Umbilical cord (tissue), 2 donors: ENCODE measurements around the gene ANXA8. TPM values are rescaled to one million over a fixed set of nuclear protein-coding genes. Genes with fewer than 3 reads are reported as not detected.
A peak's percentile ranks its signal among the peaks of the same experiment; 100 is the strongest.
"Not testable (repeated sequence)": the region's sequence is repeated elsewhere in the genome, so short reads cannot be mapped to it uniquely, and the experiment has no call there.

ENCODE experiments used
- DNase-seq: peaks from one replicate; pipeline ENCODE4 v3.0.0-alpha.2; 2015; ENCODE audit warnings: low spot score
- total RNA-seq: library from RNA; depleted of rRNA; stranded (reverse); fragments of >200 nt; gene quantifications from one replicate; pipeline ENCODE4 v1.2.3, GENCODE V29; 2014; ENCODE audit warnings: low replicate concordance; ENCODE audit not compliant: insufficient read depth

ANXA8 gene, protein sequence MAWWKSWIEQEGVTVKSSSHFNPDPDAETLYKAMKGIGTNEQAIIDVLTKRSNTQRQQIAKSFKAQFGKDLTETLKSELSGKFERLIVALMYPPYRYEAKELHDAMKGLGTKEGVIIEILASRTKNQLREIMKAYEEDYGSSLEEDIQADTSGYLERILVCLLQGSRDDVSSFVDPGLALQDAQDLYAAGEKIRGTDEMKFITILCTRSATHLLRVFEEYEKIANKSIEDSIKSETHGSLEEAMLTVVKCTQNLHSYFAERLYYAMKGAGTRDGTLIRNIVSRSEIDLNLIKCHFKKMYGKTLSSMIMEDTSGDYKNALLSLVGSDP
- total RNA-seq = 32.5 TPM

DNA sequence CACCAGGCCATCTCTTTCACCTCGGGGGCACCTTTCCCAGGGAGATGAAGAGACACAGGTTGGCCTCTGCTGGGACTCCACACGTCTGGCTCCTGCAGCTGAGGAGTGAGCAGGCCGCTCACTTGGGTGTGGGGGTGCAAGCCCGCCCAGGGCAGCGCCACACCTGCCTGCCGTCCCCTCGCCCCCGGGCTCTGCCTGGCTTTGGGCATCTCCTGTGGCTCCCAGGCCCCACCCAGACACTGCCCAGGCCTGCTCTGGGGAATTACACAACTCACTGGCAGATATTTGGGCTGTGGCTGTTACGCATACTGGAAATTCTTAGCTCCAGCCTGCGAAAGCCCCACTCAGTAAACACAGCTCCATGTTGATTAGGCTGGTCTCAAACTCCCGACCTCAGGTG, at the start of gene ANXA8:
ANXA8 (minus strand) TSS at position 193 of the 400 bp plus-strand sequence; CDS start at position 11, 182 bp downstream.
- not testable (repeated sequence) for DNase-seq

DNA sequence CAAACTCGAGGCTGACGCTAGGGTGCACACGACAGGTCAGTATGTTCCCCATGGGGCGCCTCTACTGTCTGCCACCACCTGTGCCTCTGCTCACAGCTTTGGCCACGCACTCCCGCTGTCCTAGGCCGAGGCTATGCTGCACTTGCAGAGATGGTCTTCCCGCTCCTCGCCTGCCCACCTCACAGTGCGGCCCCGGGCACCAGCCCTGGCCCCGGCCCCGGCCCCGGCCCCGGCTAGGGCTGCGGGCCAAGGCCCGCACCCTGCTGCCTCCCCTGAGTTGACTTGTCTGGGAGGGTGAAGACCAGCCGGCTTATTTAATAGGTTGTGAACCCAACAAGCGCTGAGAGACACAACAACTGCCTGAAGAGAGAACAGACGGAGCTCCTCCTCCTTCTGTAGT, 39.6 kb upstream of the ANXA8 start, which contains the start of gene AGAP9:
AGAP9 (minus strand) TSS at position 164 of the 400 bp plus-strand sequence; CDS start at position 52, 112 bp downstream.
- DNase-seq = not testable (repeated sequence)

DNA sequence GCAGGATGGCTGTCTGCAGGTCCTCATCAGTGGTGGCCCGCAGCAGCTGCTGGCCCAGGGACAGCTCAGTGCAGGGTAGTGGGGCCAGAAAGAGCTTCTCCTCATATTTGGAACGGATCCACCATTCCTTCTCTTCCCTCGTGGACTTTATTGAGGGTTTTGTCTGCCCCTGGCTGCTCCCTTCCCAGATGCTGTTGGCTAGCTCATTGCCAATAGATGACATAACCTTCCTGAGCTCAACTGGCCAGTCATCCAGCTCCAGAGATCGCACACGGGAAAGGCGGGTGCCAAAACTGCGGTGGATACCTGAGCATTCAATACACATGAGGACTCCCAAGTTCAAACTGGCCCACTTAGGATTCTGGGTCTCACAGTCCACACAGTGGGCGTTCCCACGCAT, 18.4 kb upstream of the ANXA8 start:
- not testable (repeated sequence) for DNase-seq

DNA sequence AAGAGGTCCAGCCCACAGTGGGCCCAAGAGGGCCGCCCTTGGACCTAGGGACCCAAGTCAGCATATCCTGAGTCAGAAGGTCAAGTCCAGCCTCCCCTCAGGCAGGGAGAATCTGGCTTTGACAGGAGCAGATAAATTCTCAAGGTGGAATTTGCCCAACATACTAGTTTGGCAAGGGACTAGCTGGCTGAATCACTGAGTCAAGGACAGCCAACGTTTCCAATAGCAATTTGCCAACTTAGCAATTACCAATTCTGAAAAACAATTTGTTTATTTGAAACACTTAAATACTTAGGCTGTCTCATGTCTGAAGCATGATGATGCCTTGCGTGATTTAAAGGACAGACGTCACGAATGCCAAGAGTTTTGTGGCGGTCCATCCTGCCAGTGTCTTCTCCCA, 10.3 kb upstream of the ANXA8 start:
- DNase-seq = not testable (repeated sequence)

DNA sequence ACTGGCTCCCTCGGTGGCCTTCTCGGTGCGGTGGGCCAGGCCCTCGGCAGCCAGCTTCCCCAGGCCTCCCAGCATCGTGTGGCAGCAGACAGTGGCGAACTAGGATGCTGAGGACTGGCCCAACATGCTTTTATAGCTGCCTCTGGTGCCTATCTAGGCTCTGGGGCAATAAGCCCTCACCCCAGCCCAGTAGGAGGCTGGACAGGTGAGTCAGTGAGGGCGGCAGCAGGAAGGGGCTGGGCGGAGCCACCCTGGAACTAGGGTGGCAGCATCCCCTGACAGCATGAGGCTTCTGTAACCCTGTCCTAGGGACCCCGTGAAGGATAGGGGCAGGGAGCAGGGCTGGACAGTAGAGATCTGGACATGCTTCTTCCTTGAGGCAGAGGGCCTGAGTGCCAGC, 7.7 kb upstream of the ANXA8 start, which contains the start of gene FAM25G:
FAM25G (minus strand) TSS at position 101 of the 400 bp plus-strand sequence; CDS start at position 75, 26 bp downstream.
- DNase-seq = not testable (repeated sequence)

DNA sequence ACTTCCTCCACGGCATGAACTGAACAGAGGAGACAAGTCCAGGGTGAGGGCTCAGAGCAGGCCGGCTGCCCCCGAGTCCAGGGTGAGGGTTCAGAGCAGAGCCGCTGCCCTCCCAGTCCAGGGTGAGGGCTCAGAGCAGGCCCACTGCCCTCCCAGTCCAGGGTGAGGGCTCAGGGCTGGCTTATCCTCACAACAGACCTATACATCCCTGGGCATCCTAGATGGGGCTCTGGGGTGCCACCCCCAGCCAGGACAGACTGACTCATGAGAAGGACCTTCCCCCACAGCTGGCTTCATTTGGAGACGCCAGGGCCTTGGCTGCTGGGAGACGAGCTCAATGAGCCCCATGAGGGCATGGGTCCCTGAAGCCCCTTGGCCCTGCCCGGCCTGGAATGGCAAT, 5.7 kb upstream of the ANXA8 start:
- not testable (repeated sequence) for DNase-seq

DNA sequence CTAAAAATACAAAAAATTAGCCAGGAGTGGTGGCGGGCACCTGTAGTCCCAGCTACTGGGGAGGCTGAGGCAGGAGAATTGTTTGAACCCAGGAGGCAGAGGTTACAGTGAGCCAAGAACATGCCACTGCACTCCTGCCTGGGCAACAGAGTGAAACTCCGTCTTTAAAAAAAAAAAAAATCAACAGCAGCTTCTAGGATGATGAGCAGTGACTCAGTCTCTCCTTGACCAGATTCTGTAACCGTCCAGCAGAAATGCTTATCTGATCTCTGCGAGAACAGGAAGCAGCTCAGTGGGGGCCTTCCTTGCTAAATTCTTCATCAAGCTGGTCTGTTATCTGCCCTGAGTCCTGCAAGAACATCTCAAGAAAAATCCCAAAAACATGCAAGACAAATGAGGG, 2.0 kb upstream of the ANXA8 start:
- DNase-seq = peak; percentile 23

DNA sequence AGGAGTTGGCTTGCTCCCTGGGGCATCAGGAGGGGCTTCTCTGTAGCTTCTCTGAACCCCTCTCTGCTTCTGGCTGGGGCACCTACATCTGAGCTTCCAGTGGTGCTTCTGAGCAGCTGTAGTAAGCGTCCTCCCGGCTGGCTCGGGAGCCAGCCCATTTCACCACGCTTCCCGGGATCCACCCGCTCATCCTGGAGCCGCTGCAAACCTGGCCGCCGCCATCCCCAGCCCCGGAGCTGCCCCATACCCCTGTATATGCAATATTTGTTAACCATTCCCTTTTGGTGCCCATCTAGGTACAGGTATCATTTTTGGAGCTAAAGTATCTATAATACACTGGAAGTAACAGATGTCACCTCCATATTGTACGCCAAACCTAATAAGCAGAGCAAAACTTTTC, 871 bp upstream of the ANXA8 start:
- not testable (repeated sequence) for DNase-seq

DNA sequence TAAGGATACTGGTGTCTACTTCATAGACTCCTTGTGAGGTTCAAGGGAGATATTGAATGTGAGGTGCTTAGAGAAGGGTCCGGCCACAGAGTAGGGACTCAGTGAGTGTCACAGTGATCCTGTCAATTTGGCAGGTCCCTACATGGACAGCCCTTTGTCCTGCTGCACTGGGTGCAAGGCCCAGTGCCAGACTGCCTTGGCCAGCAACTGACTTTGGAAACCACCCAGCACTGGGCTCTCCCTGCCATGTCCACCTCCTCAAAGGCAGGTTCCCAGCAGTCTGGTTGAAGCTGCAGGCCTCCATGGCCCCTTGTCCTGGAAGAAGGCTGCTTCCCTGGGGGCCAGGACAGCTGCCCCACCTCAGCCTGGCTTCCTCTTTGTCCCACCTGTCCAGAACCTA, 1.5 kb downstream of the ANXA8 start:
- DNase-seq = not testable (repeated sequence)

DNA sequence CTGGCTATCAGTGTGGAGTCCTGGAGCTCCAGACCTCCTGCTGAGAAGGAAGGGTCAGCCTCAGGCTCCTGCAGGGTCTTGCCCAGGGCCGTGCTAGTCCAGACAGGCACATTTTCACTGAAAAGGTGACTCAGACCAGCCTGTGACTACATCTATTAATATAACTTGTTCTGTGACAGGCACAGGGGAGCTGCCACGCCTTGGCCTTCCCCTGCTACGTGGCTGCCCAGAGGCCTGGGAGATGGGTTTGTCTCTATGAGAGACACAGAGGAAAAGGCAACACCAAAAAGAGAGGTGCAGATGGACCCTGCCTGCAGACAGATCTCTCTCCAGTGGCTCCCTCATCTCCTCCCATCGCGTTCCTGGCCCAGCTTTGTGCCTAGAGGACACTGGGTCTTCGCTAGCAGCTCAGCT, 2.1 kb downstream of the ANXA8 start:
- DNase-seq = not testable (repeated sequence)

DNA sequence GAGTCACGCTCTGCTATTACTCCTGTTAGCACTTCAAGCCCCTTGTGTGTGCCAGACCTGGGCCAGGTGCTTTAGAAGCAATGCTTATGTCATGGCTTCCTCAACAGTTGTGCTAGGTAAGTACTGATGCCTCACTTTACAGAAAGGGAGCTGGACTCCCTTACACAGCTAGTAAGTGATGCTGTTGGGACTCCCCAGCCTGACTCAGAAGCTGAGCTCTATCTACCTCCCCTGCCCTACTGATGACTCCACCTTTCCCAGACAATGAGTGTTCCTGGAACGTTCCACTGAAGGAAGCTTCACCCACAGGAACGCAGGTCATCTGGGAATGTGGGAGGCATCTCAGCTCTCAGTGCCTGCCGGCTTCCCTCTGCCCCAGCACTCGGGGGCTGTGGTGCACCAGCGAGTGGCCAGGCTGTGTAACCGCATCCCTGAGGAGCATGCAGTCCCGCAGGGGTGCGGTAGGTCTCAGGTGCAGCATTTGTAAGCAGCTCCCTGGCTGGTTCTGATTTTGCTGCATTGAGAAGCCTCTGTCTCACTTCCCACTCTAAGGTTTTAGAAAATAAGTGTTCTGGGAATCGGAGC, 2.6 kb downstream of the ANXA8 start:
- not testable (repeated sequence) for DNase-seq

DNA sequence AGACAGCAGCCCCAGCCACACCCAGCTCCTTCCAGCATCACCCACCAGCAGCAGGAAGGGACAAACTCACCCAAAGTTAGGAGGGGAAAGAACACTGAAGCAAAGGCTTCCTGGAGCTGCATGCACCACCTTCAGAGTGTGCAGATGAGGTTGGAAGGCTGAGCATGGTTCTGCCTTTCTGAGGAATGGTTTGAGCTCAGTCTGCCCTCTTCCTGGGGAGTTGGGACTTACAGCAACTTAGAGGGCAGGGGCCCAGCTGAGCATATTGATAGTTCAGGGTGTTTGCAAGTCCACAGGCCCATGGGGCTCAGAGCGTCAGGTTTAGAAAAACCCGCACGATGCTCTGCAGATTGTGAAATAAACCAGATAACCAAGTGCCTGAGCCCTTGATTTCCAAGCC, 3.8 kb downstream of the ANXA8 start:
- not testable (repeated sequence) for DNase-seq

DNA sequence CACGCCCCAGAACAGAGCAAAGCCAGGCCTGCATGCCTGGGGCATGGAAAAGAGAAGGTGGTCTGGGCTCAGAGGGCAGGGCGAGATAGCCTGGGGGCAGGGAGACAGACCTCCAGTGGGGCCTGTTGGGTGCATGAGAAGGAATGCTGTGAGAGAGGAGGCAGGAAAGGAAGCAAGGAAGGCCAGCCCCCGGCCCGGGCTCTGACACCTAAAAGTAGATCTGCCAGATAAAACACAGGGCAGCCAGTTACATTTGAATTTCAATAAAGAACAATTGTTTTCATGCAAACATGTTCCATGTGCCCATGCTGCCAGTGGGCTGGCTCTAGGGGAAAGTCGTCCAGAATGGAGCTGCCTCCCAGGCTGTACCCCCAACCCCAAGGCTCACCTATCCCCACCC, 5.8 kb downstream of the ANXA8 start:
- not testable (repeated sequence) for DNase-seq

DNA sequence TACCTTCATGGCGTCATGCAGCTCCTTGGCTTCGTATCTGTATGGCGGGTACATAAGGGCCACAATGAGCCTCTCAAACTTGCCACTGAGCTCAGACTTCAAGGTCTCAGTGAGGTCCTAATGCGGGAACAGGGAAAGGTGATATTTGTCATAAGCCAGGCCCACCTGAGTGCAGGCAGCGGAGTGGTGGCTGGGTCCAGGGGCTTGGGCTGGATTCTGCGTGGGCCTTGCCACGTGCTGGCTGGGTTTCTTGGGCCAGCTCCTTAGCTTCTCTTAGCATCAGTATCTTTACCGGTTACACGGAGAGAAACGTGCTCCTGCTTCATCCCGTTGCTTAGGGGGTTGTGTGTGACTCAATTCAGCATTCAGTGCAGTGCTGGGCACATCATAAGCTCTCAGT, 6.8 kb downstream of the ANXA8 start:
- not testable (repeated sequence) for DNase-seq

DNA sequence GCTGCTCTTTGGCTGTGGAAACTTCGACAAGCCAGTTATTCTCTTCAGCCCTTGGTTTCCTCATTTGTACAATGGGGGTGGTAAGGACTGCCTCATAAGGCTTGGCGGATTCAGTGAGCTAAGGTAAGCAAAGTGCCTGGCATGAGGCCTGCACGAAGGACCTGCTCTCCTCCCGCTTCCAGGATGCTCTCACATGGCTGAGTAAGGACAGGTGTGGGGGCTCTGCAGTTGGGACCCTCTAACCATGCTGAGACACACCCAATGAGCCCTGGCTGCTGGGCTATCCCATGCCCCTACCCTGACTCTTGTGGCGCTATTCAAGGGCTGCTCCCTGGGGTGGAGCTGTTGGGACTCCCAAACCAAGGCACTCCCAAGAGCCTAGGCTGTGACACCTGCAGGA, 8.8 kb downstream of the ANXA8 start:
- DNase-seq = not testable (repeated sequence)

DNA sequence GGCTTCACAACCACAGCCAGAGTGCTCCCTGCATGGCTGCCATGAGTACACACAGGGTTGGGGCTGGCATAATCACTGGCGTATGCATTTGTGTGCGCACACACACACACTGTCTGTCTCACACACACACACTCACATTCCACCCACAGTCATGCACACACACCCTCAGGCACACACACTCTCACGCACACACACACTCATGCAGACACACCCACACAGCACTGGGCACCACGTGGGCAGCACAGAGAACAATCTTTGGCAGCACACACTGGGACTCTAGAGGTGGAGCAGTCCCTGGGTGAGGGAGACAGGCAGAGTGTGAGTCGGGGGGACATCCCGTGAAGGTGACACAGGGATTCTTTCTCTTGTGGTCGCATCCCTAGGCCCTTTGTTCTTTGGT, 10.4 kb downstream of the ANXA8 start:
- DNase-seq = not testable (repeated sequence)

DNA sequence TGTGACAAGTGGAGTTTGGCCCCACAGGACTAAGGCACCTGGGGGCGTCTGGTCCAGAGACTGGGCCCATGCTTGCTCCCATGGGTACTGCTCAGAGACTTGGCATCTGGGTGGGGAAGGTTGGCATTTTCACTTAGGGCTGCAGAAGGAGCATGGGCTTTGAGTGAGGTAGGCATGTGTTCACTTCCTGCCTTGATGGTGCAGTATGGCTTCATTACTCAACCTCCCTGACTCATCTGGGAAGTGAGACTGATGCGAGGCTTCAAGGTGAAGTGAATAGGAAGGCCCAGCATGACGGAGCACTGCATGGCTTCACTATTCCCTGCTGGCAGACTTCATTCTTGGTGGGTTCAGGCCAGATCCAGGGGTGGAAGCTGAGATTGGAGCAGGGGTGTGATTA, 11.3 kb downstream of the ANXA8 start:
- not testable (repeated sequence) for DNase-seq

DNA sequence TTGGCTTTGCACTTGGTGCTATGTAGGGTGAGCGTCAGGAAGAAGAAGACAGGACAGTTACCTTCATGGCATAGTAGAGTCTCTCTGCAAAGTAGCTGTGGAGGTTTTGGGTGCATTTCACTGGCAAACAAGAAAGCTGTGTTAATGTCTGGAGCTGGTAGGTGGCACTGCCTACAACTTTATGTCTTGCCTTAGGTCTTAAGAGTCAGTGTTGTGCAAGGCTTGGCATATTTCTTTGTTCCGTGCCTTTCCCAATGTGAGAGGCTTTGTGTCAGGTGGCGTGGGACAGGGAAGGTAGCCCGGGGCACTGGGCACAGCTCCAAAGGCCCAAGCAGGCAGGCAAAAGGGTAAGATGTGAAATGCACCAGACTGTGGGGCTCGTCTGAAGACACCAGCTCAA, 11.8 kb downstream of the ANXA8 start:
- DNase-seq = not testable (repeated sequence)

DNA sequence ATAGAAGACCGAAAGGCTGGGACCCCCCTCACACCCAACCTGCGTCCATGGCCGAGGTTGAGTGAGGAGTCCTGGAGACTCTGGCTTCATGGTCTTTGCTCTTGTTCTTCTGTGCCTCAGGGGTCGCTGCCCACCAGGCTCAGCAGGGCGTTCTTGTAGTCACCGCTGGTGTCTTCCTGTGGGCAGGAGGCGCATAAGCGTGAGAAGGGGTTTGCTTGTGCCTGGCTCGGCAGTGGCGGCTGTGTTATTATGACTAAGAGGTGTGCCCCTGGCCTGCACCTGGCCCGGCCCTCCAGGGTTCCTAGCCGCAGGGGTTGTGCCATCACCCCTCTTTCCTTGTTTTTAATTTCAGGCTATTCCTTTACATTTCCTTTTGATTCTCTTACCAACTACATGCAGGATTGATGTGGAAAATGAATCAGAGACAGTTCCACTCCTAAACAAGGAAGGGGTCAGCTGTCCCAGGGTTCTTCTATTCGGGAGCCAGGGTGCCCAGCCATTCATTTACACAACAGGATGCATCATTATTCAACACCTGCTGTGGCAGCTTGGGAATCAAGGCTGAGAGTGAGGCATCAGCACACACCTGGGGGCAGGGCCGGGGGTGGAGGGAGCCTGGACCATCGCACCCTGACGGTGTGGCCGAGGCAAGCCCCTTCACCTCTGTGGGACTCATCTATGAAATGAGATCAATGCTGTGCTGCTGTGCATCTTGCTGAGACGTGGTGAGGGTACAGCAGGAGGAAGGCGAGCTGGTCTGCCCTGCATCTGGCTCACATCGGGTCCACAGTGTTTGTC, 15.0 kb downstream of the ANXA8 start:
- DNase-seq = not testable (repeated sequence)

DNA sequence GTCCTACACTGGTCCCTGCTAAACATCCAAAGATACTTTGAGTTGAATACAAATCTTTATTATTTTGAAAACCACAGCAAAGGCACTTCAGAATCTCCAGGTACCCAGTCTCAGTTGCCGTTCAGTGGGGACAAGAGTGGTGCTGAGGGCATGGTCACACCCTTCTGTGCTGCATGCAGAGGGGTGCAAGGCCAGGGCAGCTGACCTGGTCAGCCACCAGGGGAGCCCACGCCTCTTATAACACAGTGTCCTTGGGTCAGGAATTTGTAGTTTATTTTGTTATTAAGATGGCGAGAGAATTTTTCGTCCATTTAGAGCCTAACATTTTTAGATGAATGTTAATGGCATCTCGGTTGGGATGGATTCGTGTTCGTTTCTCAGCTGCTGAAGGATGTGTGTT, 16.0 kb downstream of the ANXA8 start:
- not testable (repeated sequence) for DNase-seq

DNA sequence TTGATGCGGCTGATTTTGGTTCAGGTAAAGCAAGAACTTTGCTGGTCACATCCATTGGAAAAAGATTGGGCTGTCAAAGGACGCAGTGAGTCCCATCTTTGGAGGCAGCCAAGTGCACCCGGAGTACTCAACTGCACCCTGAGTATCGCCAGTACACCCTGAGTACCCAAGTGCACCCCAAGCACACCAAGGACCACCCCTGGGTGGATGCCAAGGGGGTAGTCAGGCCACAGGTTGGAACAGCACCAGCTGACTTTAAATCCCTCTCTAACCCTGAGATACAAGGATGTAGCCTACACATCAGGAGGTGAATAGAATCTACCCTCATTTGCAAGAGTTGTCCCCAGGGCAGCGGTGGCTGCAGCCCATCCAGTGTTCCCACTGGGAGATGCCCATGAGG, 16.5 kb downstream of the ANXA8 start:
- DNase-seq = not testable (repeated sequence)
